HT1080 (cell line): ENCODE results near the gene ACTA2. TPM values are rescaled to one million over a fixed set of nuclear protein-coding genes. Genes with fewer than 3 reads are reported as not detected.

Experiments
- DNase-seq: peaks from one replicate; pipeline ENCODE4 v3.0.0-alpha.2; 2015; ENCODE audit warnings: low read depth
- polyA plus RNA-seq, 2 experiments: library from polyadenylated mRNA; depleted of rRNA; stranded (reverse); fragments of >200 nt; gene quantifications; 2 replicates each; pipeline ENCODE4 v1.2.3, GENCODE V29; 2015
- total RNA-seq: library from RNA; depleted of rRNA; stranded (reverse); fragments of >200 nt; shearing (Covaris generic); gene quantifications from 2 replicates; pipeline ENCODE4 v1.2.3, GENCODE V29; 2014; rRNA removed

ACTA2 gene
- 14.1 and 23.6 TPM in 2 replicates for total RNA-seq
- polyA plus RNA-seq (2015; cell fraction: cytosol; rRNA removed), result 49.3 and 55.0 TPM in 2 replicates
- polyA plus RNA-seq (2015; cell fraction: nucleus; rRNA removed), result 55.6 and 58.1 TPM in 2 replicates

GRCh38 chr10:88952647-88953111 lies at the start of gene ACTA2:
TSS of gene ACTA2 (minus strand) at chr10:88952773. CDS start at chr10:88948930, 3,843 bp downstream.
- peak; percentile 17 for DNase-seq

- no peak for DNase-seq
Measured at GRCh38 chr10:89001729-89002072, 49.1 kb upstream of the ACTA2 start.

GRCh38 chr10:89001024-89001728 lies 48.6 kb upstream of the ACTA2 start:
- DNase-seq, result no peak

- DNase-seq, result no peak
Measured at GRCh38 chr10:88999625-89000024, 47.1 kb upstream of the ACTA2 start.

- DNase-seq, result no peak
Measured at GRCh38 chr10:88996927-88997326, 44.4 kb upstream of the ACTA2 start.

- DNase-seq, result no peak
Measured at GRCh38 chr10:88995156-88995876, 42.7 kb upstream of the ACTA2 start.

- DNase-seq, result peak; percentile 37
Measured at GRCh38 chr10:88994019-88994418, 41.4 kb upstream of the ACTA2 start.

- DNase-seq, result peak; percentile 12
Measured at GRCh38 chr10:88992921-88993524, 40.5 kb upstream of the ACTA2 start.

GRCh38 chr10:88991899-88992320 lies 39.3 kb upstream of the ACTA2 start:
- DNase-seq, result no peak

GRCh38 chr10:88991161-88991898 lies 38.8 kb upstream of the ACTA2 start:
- DNase-seq, result peak; percentile 66

GRCh38 chr10:88990384-88991160 lies 38.0 kb upstream of the ACTA2 start, which contains the start of gene FAS:
TSS of gene FAS (plus strand) at chr10:88990798. CDS start at chr10:88990877, 79 bp downstream.
- peak; percentile 78 for DNase-seq

- peak; percentile 56 for DNase-seq
Measured at GRCh38 chr10:88989824-88990383, 37.3 kb upstream of the ACTA2 start.

- no peak for DNase-seq
Measured at GRCh38 chr10:88989423-88989822, 36.9 kb upstream of the ACTA2 start.

GRCh38 chr10:88987840-88988239 lies 35.3 kb upstream of the ACTA2 start:
- no peak for DNase-seq

- peak; percentile 12 for DNase-seq
Measured at GRCh38 chr10:88987243-88987725, 34.7 kb upstream of the ACTA2 start.

GRCh38 chr10:88986549-88987242 lies 34.1 kb upstream of the ACTA2 start:
- no peak for DNase-seq

GRCh38 chr10:88984525-88984924 lies 32.0 kb upstream of the ACTA2 start:
- DNase-seq, result no peak

GRCh38 chr10:88983939-88984338 lies 31.4 kb upstream of the ACTA2 start:
- DNase-seq, result no peak

- DNase-seq, result no peak
Measured at GRCh38 chr10:88983206-88983605, 30.6 kb upstream of the ACTA2 start.
